ENCODE measurements around the gene MRPL9.

DNA sequence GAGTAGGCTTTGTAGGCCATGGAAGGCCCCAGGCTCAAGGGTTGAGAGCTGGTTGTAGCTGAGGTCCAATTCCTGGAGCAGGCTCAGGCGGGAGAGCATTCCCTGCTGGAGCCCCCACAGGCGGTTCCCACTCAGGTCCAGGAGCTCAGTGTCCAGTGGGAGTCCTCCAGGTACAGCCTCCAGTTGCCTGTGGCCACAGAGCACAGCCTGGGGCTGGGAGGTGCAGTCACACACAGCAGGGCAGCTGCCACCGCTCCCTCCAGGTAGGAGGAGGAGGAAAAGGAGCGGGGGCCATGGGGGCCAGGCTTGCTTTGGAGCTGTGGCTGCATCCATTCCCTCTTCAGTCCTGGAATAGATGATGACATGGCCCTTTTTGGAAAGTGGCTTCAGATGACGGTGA, 39.1 kb upstream of the MRPL9 start:
- TF ChIP-seq, protein P1, sequence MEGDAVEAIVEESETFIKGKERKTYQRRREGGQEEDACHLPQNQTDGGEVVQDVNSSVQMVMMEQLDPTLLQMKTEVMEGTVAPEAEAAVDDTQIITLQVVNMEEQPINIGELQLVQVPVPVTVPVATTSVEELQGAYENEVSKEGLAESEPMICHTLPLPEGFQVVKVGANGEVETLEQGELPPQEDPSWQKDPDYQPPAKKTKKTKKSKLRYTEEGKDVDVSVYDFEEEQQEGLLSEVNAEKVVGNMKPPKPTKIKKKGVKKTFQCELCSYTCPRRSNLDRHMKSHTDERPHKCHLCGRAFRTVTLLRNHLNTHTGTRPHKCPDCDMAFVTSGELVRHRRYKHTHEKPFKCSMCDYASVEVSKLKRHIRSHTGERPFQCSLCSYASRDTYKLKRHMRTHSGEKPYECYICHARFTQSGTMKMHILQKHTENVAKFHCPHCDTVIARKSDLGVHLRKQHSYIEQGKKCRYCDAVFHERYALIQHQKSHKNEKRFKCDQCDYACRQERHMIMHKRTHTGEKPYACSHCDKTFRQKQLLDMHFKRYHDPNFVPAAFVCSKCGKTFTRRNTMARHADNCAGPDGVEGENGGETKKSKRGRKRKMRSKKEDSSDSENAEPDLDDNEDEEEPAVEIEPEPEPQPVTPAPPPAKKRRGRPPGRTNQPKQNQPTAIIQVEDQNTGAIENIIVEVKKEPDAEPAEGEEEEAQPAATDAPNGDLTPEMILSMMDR (IDR thresholded peaks at IDR 0.05) = no peak
- no peak for TF ChIP-seq POLR2A (IDR thresholded peaks at IDR 0.05)
